HCT116 (cell line): ENCODE results near the gene CHCHD10.

Source experiments
- CBX3 ChIP-seq: IDR thresholded peaks from 2 replicates; pipeline ENCODE4 v1.6.1; 2012; ENCODE audit warnings: low read depth
- CEBPB ChIP-seq: IDR thresholded peaks from 2 replicates; pipeline ENCODE4 v1.6.1; 2012; ENCODE audit warnings: low read depth
- POLR2A ChIP-seq: IDR thresholded peaks from 2 replicates; pipeline ENCODE4 v1.7.0; 2011; ENCODE audit warnings: borderline replicate concordance; ENCODE audit not compliant: insufficient read depth, insufficient read length; ENCODE audit errors: extremely low read depth
- POLR2AphosphoS5 ChIP-seq: IDR thresholded peaks from 2 replicates; pipeline ENCODE4 v1.6.1; 2011; ENCODE audit warnings: mild to moderate bottlenecking, low read depth, low read length, moderate library complexity
- SIN3A ChIP-seq: IDR thresholded peaks from 2 replicates; pipeline ENCODE4 v1.6.1; 2012; ENCODE audit warnings: low read depth
- SP1 ChIP-seq: IDR thresholded peaks from 2 replicates; pipeline ENCODE4 v1.6.1; 2012; ENCODE audit warnings: low read depth
- YY1 ChIP-seq: IDR thresholded peaks from 2 replicates; pipeline ENCODE4 v1.6.1; 2011; ENCODE audit warnings: low read length, low read depth, moderate library complexity, mild to moderate bottlenecking; ENCODE audit not compliant: insufficient replicate concordance; ENCODE audit errors: extremely low read depth
- TF ChIP-seq, protein P1 (sequence below), 3 experiments: fragments of 200-600 bp in 1 of 3; sonication (generic) in 1 of 3; IDR thresholded peaks in 2 of 3; conservative IDR thresholded peaks in 1 of 3; 2 replicates each; pipeline ENCODE4 v1.5.1; 2012 to 2017; ENCODE audit warnings: low read depth in 2 of 3, low read length in 2 of 3, antibody characterized with exemption in 1 of 3, borderline replicate concordance in 1 of 3, control low read depth in 1 of 3, mild to moderate bottlenecking in 1 of 3, mixed read lengths in 1 of 3, mixed run types in 1 of 3, moderate library complexity in 1 of 3; ENCODE audit not compliant: insufficient read depth in 1 of 3
- TF ChIP-seq, protein P2 (sequence below): IDR thresholded peaks from 2 replicates; pipeline ENCODE4 v1.6.1; 2012
- TF ChIP-seq, protein P3 (sequence below): IDR thresholded peaks from 2 replicates; pipeline ENCODE4 v1.6.1; 2012; ENCODE audit warnings: low read depth

DNA sequence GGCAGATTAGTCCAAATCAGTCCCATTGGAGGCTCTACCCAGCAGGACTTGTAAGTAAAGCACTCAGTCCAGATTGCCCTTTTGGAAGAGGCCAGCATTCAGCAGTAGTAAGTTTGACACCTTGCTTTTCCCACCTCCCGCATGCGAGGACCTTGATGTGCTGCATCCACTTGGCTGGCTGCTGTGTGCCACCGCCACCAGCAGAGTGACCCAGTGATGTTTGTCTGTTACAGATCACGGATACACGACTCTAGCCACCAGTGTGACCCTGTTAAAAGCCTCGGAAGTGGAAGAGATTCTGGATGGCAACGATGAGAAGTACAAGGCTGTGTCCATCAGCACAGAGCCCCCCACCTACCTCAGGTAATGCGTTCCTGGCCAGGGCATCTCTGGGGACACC lies 25.6 kb upstream of the CHCHD10 start:
- TF ChIP-seq, protein P1, sequence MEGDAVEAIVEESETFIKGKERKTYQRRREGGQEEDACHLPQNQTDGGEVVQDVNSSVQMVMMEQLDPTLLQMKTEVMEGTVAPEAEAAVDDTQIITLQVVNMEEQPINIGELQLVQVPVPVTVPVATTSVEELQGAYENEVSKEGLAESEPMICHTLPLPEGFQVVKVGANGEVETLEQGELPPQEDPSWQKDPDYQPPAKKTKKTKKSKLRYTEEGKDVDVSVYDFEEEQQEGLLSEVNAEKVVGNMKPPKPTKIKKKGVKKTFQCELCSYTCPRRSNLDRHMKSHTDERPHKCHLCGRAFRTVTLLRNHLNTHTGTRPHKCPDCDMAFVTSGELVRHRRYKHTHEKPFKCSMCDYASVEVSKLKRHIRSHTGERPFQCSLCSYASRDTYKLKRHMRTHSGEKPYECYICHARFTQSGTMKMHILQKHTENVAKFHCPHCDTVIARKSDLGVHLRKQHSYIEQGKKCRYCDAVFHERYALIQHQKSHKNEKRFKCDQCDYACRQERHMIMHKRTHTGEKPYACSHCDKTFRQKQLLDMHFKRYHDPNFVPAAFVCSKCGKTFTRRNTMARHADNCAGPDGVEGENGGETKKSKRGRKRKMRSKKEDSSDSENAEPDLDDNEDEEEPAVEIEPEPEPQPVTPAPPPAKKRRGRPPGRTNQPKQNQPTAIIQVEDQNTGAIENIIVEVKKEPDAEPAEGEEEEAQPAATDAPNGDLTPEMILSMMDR (IDR thresholded peaks at IDR 0.05 in 2 of 3, conservative IDR thresholded peaks at IDR 0.05 in 1 of 3; ENCODE audit: borderline replicate concordance in 1 of 3, insufficient read depth in 1 of 3, low read depth in 2 of 3, low read length in 2 of 3), result no peak
- TF ChIP-seq POLR2AphosphoS5 (no peak), POLR2A (no peak), CBX3 (no peak), CEBPB (no peak), YY1 (no peak), SIN3A (no peak), SP1 (no peak)
- TF ChIP-seq, protein P2, sequence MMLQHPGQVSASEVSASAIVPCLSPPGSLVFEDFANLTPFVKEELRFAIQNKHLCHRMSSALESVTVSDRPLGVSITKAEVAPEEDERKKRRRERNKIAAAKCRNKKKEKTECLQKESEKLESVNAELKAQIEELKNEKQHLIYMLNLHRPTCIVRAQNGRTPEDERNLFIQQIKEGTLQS, result no peak
- TF ChIP-seq, protein P3, sequence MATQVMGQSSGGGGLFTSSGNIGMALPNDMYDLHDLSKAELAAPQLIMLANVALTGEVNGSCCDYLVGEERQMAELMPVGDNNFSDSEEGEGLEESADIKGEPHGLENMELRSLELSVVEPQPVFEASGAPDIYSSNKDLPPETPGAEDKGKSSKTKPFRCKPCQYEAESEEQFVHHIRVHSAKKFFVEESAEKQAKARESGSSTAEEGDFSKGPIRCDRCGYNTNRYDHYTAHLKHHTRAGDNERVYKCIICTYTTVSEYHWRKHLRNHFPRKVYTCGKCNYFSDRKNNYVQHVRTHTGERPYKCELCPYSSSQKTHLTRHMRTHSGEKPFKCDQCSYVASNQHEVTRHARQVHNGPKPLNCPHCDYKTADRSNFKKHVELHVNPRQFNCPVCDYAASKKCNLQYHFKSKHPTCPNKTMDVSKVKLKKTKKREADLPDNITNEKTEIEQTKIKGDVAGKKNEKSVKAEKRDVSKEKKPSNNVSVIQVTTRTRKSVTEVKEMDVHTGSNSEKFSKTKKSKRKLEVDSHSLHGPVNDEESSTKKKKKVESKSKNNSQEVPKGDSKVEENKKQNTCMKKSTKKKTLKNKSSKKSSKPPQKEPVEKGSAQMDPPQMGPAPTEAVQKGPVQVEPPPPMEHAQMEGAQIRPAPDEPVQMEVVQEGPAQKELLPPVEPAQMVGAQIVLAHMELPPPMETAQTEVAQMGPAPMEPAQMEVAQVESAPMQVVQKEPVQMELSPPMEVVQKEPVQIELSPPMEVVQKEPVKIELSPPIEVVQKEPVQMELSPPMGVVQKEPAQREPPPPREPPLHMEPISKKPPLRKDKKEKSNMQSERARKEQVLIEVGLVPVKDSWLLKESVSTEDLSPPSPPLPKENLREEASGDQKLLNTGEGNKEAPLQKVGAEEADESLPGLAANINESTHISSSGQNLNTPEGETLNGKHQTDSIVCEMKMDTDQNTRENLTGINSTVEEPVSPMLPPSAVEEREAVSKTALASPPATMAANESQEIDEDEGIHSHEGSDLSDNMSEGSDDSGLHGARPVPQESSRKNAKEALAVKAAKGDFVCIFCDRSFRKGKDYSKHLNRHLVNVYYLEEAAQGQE, result no peak
